T-helper 22 cell (primary cell): ENCODE data around the gene PCAT6.
"Not testable (repeated sequence)": the region's sequence is repeated elsewhere in the genome, so short reads cannot be mapped to it uniquely, and the experiment has no call there.

Experiments used
- DNase-seq: peaks from one replicate; pipeline ENCODE4 v3.0.0-alpha.2; 2020; ENCODE audit warnings: low read depth

PCAT6 gene

DNA sequence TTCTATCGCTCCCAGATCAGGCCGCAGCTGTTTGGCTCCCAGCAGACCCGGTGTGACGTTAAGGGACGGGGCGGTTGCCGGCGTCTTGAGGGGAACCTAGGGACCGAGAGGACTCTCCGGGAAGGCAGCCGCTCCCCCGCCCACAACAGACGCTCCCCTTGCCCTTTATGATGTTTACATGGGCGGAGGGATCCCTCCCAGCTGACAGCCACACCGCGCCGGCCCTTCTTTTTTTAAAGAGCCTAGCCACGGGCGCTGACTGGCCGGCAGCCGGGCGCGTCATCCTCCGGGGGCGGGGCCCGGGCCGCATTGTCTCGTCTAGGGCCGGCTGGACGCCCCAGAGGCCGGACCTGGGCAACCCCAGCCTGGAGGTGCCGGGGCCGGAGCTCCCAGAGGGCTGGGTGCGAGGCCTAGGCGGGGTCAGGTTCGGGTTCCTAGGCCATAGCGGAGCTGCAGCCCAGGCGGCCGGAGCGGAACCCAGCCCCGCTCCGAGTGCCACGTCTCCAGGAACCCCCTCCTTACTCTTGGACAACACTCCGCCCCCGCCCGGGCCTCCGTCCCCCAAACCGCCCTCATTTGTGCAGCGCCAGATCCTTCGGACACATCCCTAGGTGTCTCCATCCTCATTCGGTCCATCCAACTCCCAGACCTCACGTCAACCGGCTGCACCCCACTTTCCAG lies at the start of gene PCAT6:
Gene PCAT6 (plus strand): TSS at position 340 of the 681 bp plus-strand sequence.
- peak; percentile 76 for DNase-seq

- no peak for DNase-seq
These were observed 48.7 kb upstream of the PCAT6 start for GRCh38 chr1:202762019-202762418.

- DNase-seq: no peak
These were observed 45.0 kb upstream of the PCAT6 start for GRCh38 chr1:202765721-202766120.

DNA sequence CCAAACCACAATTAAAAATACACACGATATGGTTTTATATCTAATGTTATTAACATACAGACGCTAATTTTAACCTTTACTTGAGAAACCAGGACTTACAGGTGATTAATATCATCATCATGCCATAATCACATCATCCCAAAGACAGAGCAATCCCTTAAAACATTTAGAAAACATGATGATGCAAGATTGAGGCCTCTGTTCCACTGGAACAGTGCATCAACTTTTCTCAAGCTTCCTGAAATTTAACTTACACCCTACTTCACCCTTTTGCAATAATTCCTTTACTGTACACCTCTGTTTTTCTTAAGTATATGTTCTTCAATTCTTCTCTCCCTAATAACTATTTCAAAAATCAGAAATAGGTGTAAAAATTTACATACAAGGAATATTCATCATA lies 40.6 kb upstream of the PCAT6 start:
- DNase-seq: no peak

- no peak for DNase-seq
These were observed 29.6 kb upstream of the PCAT6 start for GRCh38 chr1:202781180-202781579.

DNA sequence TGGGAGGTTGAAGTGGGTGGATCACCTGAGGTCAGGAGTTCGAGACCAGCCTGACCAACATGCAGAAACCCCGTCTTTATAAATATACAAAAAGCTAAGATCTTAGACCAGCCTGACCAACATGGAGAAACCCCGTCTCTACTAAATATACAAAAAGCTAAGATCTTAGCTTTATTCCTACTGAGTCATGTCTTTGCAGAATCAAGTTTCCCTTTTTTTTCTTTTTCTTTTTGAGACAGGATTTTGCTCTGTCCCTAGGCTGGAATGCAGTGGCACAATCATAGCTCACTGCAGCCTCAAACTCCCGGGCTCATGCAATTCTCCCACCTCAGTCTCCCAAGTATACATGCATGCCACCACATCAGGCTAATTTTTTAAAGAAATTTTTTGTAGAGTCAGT lies 23.9 kb upstream of the PCAT6 start:
- DNase-seq: no peak

GRCh38 chr1:202788800-202789199 lies 22.0 kb upstream of the PCAT6 start:
- no peak for DNase-seq

GRCh38 chr1:202791077-202791747 lies 19.5 kb upstream of the PCAT6 start:
- no peak for DNase-seq

- DNase-seq: no peak
These were observed 16.6 kb upstream of the PCAT6 start for GRCh38 chr1:202794051-202794740.

- not testable (repeated sequence) for DNase-seq
These were observed 15.8 kb upstream of the PCAT6 start for GRCh38 chr1:202794931-202795330.

DNA sequence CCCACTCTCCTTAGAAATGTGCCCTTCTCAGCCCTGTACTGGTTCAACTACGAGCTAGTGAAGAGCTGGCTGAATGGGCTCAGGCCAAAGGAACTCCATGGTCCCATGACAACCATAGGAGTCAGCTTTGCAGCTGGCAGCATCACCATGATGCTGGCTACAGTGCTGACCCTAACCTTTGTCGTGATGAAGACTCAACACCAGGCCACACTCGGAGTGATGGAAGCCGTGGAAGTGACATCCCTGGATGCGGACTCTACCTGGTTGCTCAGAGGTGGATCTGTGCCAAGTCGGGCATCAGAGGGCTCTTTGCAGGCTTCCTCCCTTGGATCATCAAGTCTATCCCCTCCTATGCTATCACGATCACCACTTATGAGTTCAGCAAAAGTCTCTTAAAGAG lies 14.1 kb upstream of the PCAT6 start:
- DNase-seq: no peak

- no peak for DNase-seq
These were observed 12.5 kb upstream of the PCAT6 start for GRCh38 chr1:202798260-202798659.

DNA sequence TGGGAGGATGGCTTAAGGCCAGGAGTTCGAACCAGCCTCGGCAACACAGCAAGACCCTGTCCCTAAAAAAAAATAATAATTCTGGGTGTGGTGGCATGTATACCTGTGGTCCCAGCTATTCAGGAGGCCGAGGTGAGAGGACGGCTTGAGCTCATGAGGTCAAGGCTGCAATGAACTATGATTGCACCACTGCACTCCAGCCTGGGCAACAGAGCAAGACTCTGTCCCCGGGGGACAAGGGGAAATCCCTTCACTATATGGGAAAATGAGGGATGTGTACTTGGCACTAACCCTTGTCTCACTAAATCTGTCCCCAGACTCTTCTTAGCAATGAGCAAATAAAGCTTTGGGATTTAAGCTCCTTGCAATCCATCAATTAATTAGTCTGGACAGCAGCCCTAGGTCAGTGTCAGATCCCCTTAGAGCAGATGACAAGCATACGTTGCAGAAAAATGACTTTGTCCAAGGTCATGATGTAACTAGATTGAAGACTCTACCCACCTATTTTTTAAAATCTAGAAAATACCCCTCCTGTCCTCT lies 11.9 kb upstream of the PCAT6 start:
- no peak for DNase-seq

DNA sequence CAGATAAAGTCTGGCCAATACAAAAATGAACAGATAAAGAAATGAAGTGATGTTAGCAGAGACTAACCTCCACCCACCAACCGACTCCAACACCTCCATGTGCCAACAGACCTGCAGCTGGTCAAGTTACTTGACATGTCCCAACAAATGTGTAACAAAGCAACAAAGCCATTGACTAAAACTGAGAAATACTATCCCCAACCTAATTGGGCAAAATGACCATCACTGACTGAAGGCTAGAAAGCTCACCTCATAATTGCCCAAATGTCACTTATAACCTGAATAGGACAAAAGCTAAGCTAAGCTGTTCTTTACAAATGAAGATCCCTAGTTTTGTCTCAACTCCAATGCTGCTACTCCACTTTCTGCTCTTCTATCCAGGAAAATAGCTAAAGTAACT lies 10.0 kb upstream of the PCAT6 start:
- DNase-seq: no peak

DNA sequence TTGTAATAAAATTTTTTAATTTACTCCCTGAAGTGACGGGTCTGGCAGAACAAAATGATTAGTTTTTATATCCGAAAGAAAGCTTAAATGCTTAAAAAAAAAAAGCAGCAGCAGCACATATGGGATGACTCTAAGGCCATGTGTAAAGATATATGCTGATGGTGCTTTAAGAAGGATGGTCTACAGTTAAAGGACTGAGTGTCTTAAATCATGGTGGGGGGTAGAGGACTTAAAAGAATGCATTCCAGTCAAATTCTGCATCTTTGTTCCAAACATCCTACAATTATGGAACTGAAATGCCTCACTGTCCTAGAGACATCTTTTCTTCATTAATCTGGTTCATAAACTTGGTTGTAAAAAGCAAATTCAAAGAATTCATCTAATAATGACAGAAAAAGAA lies 9.6 kb upstream of the PCAT6 start:
- no peak for DNase-seq

- no peak for DNase-seq
These were observed 8.7 kb upstream of the PCAT6 start for GRCh38 chr1:202802034-202802433.

- no peak for DNase-seq
These were observed 7.5 kb upstream of the PCAT6 start for GRCh38 chr1:202802998-202803932.

- DNase-seq: no peak
These were observed 6.6 kb upstream of the PCAT6 start for GRCh38 chr1:202804126-202804525.

DNA sequence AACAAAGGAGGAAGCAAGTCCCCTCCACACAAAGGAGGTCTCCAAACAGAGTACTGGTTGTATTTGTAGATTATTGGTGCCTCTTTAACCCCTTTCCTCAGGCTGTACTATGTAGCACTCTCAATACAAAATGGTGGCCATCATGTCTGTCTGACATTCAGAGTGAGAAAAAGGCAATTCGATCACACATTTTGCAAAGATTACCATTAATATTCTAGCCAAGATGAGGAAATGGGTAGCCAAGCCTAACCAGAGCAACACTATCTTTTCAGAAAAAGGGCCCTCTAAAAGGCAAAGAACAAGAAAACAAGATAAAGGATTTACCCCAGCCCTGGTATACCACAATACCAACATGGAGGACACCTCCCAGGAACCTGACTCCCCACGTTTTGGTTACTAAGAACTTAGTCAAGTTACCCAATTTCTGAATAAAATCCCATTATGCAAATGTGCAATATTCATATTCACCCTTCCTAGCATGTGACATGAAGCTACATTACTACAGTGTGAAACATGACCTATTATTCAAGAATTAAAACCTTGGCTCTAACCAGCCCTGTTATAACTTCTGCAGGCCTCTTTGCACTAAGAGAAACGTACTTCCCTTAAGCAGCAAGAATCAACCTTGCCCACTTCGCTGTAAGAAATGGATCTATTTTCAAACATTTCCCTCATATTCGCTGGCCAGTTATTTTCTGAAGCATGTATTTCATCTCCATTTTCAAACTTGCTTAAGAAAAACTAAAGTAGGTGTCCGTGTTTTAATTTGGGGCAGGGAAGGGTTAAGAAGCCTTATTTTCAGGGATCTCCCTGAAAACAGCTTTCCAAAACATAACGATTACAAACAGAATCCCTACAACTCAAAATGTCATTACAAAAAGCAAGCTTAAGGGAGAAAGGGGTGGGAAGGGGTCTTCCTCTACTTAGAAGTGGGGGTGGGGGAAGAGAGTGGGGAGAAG lies 4.6 kb upstream of the PCAT6 start:
- no peak for DNase-seq

GRCh38 chr1:202806845-202807450 lies 3.8 kb upstream of the PCAT6 start:
- DNase-seq: peak; percentile 3
